Measurements from ENCODE around the gene PPP6R1.

PPP6R1 gene

GRCh38 chr19:55258828-55259539 is at the start of gene PPP6R1:
PPP6R1 (minus strand) TSS chr19:55259017; CDS start chr19:55247103, 11,914 bp downstream.
- DNase-seq (ENCODE audit: low spot score), result peak; percentile 100

DNA sequence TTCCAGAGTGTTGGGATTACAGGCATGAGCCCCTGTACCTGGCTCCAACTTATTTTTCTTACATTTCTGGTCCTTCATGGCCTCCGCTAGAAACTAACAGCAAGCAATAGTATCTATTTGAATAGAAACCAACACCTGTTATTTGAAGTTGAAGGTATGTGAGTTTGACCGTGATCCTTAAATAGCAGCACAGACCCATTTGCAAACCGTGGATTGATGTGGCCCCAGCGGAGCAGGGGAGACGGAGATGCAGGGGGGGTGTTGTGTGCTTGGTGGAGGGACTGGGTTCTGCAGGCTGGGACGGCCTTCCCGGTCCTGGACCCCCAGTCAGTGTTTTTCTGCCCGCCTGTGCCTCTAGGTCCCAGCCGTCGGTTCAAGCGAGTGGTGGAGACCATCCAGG is 49.5 kb upstream of the PPP6R1 start:
- DNase-seq (ENCODE audit: low spot score), result no peak

GRCh38 chr19:55306712-55307111 is 47.9 kb upstream of the PPP6R1 start:
- no peak for DNase-seq (ENCODE audit: low spot score)

GRCh38 chr19:55305983-55306562 is 47.3 kb upstream of the PPP6R1 start:
- no peak for DNase-seq (ENCODE audit: low spot score)

- no peak for DNase-seq (ENCODE audit: low spot score)
These were observed 46.7 kb upstream of the PPP6R1 start for GRCh38 chr19:55305491-55305890.

DNA sequence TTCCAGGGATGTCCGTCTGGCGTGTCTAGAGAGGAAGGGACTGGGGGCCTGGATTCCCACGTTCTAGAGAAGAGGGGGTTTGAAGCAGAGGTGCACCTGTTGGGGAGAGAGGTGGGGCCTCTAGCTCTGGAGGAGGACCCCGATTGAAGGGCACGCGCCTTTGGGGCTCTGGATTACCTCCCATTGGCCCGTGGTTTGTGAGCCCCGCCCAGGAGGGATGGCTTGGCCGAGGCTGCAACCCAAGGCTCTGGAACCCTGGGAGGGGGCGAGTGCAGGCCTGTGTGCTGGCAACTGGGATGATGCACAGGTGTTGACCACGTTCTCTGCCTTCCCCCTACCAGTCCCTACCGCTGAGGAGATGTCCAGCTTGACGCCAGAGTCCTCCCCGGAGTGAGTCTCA is 46.2 kb upstream of the PPP6R1 start:
- no peak for DNase-seq (ENCODE audit: low spot score)

DNA sequence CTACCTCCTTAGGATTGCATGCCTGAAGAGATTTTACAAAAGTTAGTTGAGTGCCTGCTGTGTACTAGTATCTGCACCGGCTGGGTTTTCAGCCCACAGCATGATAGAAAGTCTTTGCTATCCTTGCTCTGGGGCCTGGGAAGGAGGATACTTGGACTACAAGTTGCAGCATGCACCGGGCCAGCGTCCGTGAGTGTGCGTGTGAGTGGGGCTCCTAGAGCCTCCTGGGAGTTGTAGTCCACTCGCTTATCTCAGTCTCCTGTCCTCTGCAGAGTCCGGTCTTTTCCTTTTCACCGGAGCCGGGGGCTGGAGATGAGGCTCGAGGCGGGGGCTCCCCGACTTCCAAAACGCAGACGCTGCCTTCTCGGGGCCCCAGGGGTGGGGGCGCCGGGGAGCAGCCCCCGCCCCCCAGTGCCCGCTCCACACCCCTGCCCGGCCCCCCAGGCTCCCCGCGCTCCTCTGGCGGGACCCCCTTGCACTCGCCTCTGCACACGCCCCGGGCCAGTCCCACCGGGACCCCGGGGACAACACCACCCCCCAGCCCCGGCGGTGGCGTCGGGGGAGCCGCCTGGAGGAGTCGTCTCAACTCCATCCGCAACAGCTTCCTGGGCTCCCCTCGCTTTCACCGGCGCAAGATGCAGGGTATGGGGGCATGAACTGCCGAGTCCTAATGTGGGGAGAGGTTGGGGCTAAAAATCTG is 45.6 kb upstream of the PPP6R1 start:
- DNase-seq (ENCODE audit: low spot score), result no peak

GRCh38 chr19:55303477-55303876 is 44.7 kb upstream of the PPP6R1 start:
- no peak for DNase-seq (ENCODE audit: low spot score)

- no peak for DNase-seq (ENCODE audit: low spot score)
These were observed 43.5 kb upstream of the PPP6R1 start for GRCh38 chr19:55302318-55302703.

GRCh38 chr19:55301459-55302317 is 42.9 kb upstream of the PPP6R1 start:
- DNase-seq (ENCODE audit: low spot score), result peak; percentile 78

GRCh38 chr19:55300886-55301458 is 42.2 kb upstream of the PPP6R1 start:
- no peak for DNase-seq (ENCODE audit: low spot score)

DNA sequence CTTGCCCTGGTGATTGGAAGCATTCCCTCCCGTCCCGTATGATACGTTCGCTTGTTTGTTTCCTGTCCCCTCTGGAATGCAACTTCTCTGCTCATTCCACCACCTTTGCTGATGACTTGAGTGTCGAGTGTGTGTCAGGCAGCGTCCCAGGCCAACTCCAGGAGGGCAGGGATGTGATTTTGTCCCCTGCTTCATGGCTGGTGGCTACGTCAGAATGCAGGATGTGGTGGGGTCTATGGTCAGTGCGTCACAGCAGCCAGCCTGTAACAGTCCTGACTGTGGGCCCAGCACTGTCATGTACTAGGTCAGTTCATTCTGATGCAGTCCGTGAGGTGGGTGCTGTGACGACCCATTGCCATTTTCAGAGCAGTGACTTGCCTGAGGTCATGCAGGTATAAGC is 41.2 kb upstream of the PPP6R1 start:
- no peak for DNase-seq (ENCODE audit: low spot score)

DNA sequence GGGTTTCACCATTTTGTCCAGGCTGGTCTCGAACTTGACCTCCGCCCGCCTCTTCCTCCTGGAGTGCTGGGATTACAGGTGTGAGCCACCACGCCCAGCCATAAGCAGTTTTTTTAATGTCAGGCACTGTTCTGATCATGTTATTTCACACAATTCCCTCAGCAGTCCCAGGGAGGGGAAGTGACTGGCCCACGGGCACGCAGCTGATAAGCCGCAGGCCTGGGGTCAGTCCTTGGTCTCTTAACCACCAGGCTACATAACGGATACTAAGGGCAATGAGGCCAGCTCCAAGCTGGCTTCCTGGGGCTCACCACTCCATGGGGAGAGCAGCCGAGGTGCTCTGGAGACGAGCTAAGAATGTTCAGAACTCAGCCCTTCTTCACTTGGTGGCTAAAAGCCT is 38.5 kb upstream of the PPP6R1 start:
- no peak for DNase-seq (ENCODE audit: low spot score)

DNA sequence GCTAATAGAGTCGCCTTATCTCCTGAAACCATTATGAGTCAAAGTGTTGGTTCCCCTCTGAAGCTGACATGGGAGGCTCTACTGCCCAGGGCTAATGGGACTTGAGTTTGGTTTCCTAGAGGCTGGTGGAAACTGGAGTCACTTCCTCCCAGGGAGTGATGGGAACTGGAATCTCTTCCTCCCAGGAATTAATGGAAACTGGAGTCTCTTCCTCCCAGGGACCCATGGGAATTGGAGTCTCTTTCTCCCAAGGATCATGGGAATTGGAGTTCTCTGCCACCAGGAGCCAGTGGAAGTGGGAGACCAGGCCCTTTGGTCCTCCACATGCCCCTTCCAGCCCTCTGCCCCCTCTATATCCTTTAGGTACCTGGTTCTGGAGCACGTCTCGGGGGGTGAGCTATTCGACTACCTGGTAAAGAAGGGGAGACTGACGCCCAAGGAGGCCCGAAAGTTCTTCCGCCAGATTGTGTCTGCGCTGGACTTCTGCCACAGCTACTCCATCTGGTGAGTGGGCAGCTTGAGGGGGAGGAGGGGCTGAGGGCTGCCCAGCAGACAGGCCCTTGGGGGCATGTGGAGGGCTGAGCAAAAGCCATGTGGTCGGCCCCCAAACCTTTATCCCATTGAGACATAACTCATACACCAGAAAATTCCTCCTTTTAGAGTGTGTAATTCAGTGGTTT is 30.4 kb upstream of the PPP6R1 start:
- DNase-seq (ENCODE audit: low spot score), result peak; percentile 56

DNA sequence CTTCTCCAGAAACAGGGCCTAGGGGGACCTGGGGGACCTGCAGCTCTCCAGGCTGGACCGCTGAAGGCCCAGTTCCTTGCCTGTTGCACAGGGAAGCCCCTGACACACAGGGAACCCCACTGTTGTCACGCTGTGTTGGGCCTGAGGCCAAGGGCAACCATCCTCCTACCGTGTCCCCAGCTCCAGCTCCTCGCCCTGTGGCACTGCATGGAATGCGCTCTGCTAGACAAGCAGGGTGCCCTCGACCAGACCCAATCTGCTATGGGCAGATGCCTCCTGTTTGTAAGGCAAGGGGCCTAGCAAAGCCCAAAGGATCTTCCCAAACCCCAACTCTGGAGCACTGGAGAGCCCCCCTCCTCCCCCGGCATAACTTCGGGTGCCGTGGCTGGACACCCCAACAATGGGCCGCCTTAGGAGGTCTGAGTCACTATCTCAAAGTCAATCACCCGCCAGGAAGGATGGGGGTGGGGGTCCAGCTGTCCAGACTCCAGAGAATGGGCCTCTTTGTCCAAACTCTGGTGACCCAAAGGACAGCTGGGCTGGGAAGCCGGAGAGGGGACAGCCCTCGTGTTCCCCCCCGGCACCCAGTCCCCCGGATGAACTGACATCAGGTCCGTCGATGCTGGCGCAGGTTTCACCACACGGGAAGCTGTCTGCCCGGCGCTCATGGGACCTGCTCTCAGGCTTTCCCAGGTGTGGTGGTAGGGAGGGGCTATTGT is 28.7 kb upstream of the PPP6R1 start:
- DNase-seq (ENCODE audit: low spot score), result no peak

- no peak for DNase-seq (ENCODE audit: low spot score)
These were observed 26.5 kb upstream of the PPP6R1 start for GRCh38 chr19:55285229-55285890.

GRCh38 chr19:55284405-55285058 is 25.7 kb upstream of the PPP6R1 start:
- no peak for DNase-seq (ENCODE audit: low spot score)

DNA sequence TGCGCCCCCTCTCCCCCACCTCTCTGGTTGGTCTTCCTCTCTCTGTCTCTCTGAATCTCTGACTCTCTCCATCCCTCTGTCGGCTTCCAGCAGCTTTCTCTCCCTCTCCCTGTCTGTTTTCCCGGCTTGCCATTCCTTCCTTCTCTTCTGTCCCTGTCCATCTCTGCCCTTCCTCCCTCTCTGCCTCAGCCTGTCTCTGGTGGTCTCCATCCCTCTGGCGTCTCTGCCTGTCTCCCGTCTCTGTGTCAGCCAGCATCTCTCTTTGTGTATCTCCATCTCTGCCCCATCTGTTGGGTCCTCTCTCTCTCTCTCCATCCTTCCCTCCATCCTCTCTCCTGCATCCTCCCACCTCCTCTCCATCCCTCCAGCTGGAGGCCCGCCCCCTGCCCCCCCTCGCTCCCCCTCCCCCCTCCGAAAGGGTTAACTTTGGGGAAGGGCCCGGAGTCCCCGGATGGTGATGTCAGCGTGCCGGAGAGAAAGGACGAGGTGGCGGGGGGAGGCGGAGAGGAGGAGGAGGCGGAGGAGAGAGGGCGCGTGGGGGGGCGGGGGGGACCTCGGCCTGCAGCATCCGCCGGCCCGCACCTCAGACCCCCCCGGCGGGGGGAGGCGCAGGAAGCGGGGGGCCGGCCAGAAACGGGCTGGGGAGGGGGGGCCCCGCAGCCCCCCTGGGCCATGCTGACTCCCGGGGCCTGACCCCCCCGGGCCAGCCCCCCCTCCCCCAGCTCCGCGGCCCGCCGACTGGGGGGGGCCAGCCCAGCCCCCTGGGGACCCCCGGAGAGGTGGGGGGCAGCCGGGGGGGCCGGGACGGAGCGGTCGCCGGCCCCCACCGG is 24.9 kb upstream of the PPP6R1 start, which contains the start of gene BRSK1:
Gene BRSK1, plus strand, starts transcription at position 450 of the 830 bp plus-strand sequence. CDS start 446 bp downstream, outside the sequence.
- DNase-seq (ENCODE audit: low spot score), result no peak
